B cell (primary cell): ENCODE data around the gene CACNG4. TPM values are rescaled to one million over a fixed set of nuclear protein-coding genes. Genes with fewer than 3 reads are reported as not detected.

Source experiments
- ATAC-seq: fragments of 200-7000 bp; cut with Tn5 transposase; one replicate; pipeline ENCODE4 v1.10.0; 2021; ENCODE audit warnings: low read depth, mild to moderate bottlenecking, moderate number of reproducible peaks, moderate library complexity
- CTCF ChIA-PET: fragments of 350-600 bp; sonication (Branson Sonifier 250); formaldehyde crosslinking; loops from one replicate; lab custom pipeline; 2021; ENCODE audit warnings: antibody characterized with exemption, inconsistent platforms; lab: Charles Lee
- POLR2A ChIA-PET: fragments of 350-600 bp; sonication (Branson Sonifier 250); formaldehyde crosslinking; loops from one replicate; lab custom pipeline; 2021; ENCODE audit warnings: antibody characterized with exemption; lab: Charles Lee
- DNase-seq: peaks from one replicate; pipeline ENCODE4 v3.0.0; 2013
- H2AFZ ChIP-seq: 2 replicates; pipeline ENCODE4 v1.6.1; 2012; ENCODE audit warnings: mild to moderate bottlenecking, low read depth, low read length; ENCODE audit not compliant: insufficient read depth, poor library complexity, severe bottlenecking
- H3K27ac ChIP-seq, 2 donors: 1 replicate in 1 of 2; 2 replicates in 1 of 2; pipeline ENCODE4 v1.5.1; 2012 to 2013; ENCODE audit warnings: low read length in 2 of 2, mild to moderate bottlenecking in 2 of 2, moderate library complexity in 1 of 2
- H3K27me3 ChIP-seq, 4 experiments: fragments of 200-600 bp in 1 of 4; sonication (generic) in 1 of 4; replicated peaks in 1 of 4; 1 replicate in 2 of 4; 2 replicates in 2 of 4; pipeline versions ENCODE4 v1.6.1 to v1.7.0; 2013 to 2016; ENCODE audit warnings: low read length in 3 of 4, mild to moderate bottlenecking in 2 of 4, mixed read lengths in 1 of 4, moderate library complexity in 1 of 4; ENCODE audit not compliant: insufficient read depth in 4 of 4, control insufficient read depth in 3 of 4; ENCODE audit errors: control extremely low read depth in 1 of 4
- H3K36me3 ChIP-seq, 2 experiments: replicated peaks in 1 of 2; 1 replicate in 1 of 2; 2 replicates in 1 of 2; pipeline versions ENCODE4 v1.6.1 to v1.7.1; 2013; ENCODE audit warnings: low read length in 1 of 2; ENCODE audit not compliant: insufficient read depth in 2 of 2, control insufficient read depth in 1 of 2; ENCODE audit errors: control extremely low read depth in 1 of 2, extremely low read depth in 1 of 2
- H3K4me1 ChIP-seq, 2 donors: fragments of 200-600 bp in 1 of 2; sonication (generic) in 1 of 2; 1 replicate in 1 of 2; 2 replicates in 1 of 2; pipeline versions ENCODE4 v1.5.1 to v1.6.1; 2013 to 2017; ENCODE audit warnings: low read length in 2 of 2; ENCODE audit not compliant: control insufficient read depth in 2 of 2, insufficient read depth in 2 of 2
- H3K4me2 ChIP-seq: replicated peaks from 2 replicates; pipeline ENCODE3; 2012; ENCODE audit warnings: mild to moderate bottlenecking, low read depth, low read length; ENCODE audit not compliant: poor library complexity, severe bottlenecking
- H3K4me3 ChIP-seq, 5 experiments: fragments of 200-600 bp in 1 of 5; sonication (generic) in 1 of 5; 1 replicate in 3 of 5; 2 replicates in 2 of 5; pipeline versions ENCODE4 v1.5.1 to v1.7.0; 2011 to 2016; ENCODE audit warnings: low read length in 4 of 5, mild to moderate bottlenecking in 4 of 5, low read depth in 2 of 5, control low read depth in 1 of 5, moderate library complexity in 1 of 5; ENCODE audit not compliant: insufficient read depth in 1 of 5; ENCODE audit errors: control extremely low read depth in 1 of 5, extremely low read depth in 1 of 5
- H3K79me2 ChIP-seq: fragments of 200-600 bp; sonication (generic); one replicate; pipeline ENCODE4 v1.6.0; 2016; ENCODE audit warnings: low read length; ENCODE audit not compliant: control insufficient read depth, insufficient read depth
- H3K9ac ChIP-seq: fragments of 200-600 bp; sonication (generic); 2 replicates; pipeline ENCODE4 v1.6.1; 2017; ENCODE audit warnings: mild to moderate bottlenecking, low read length, moderate library complexity
- H3K9me3 ChIP-seq, 3 donors: one replicate each; pipeline versions ENCODE4 v1.6.1 to v1.7.1; 2013; ENCODE audit warnings: low read length in 2 of 3; ENCODE audit not compliant: control insufficient read depth in 2 of 3, insufficient read depth in 1 of 3; ENCODE audit errors: control extremely low read depth in 1 of 3
- H4K20me1 ChIP-seq: 2 replicates; pipeline ENCODE4 v1.6.0; 2012; ENCODE audit warnings: mild to moderate bottlenecking, low read length; ENCODE audit not compliant: insufficient read depth, control insufficient read depth, poor library complexity, severe bottlenecking
- H3K27ac Mint-ChIP-seq: one replicate; pipeline ENCODE4 v1.8.0; 2021; ENCODE audit warnings: mixed read lengths
- H3K27me3 Mint-ChIP-seq: one replicate; pipeline ENCODE4 v1.8.0; 2021; ENCODE audit warnings: mixed read lengths
- H3K4me1 Mint-ChIP-seq: one replicate; pipeline ENCODE4 v1.8.0; 2021; ENCODE audit warnings: mixed read lengths
- H3K4me3 Mint-ChIP-seq: one replicate; pipeline ENCODE4 v1.8.0; 2021; ENCODE audit warnings: mixed read lengths
- H3K9me3 Mint-ChIP-seq: one replicate; pipeline ENCODE4 v1.8.0; 2022; ENCODE audit warnings: mixed read lengths; ENCODE audit not compliant: insufficient read depth
- EZH2 ChIP-seq: IDR thresholded peaks from 2 replicates; pipeline ENCODE4 v1.6.1; 2012; ENCODE audit warnings: borderline replicate concordance, low read depth, mild to moderate bottlenecking, moderate library complexity, low read length; ENCODE audit not compliant: insufficient read depth, poor library complexity, severe bottlenecking
- WGBS: methylation state at CpG from one replicate; pipeline ENCODE4 v1.1.5; 2013; ENCODE audit warnings: missing lambda C conversion rate; ENCODE audit not compliant: insufficient coverage; 5-methylcytosine and 5-hydroxymethylcytosine counted together
- intact Hi-C: fragments of 100-400 bp; cut with micrococcal nuclease; formaldehyde crosslinking; loops from one replicate; pipeline ENCODE4 v1.10.0; 2022
- polyA plus RNA-seq: library from polyadenylated mRNA; depleted of rRNA; stranded (reverse); fragments of >200 nt; gene quantifications from 2 replicates; pipeline ENCODE4 v1.2.3, GENCODE V29; 2012
- total RNA-seq, 2 donors: library from RNA; stranded (reverse); fragments of 120-200 nt in 1 of 2; gene quantifications; 1 replicate in 1 of 2; 2 replicates in 1 of 2; pipeline versions ENCODE4 v1.2.3 to v1.2.4, GENCODE V29; 2013 to 2022
- TF ChIP-seq, protein P1 (sequence below): fragments of 200-600 bp; IDR thresholded peaks from one replicate; pipeline ENCODE4 v1.8.0; 2022; ENCODE audit warnings: antibody characterized with exemption, mild to moderate bottlenecking

CACNG4 gene
- total and polyA plus RNA-seq, 2 donors (not counting 1 experiment from before 2014, with no cell fraction given): not detected

DNA sequence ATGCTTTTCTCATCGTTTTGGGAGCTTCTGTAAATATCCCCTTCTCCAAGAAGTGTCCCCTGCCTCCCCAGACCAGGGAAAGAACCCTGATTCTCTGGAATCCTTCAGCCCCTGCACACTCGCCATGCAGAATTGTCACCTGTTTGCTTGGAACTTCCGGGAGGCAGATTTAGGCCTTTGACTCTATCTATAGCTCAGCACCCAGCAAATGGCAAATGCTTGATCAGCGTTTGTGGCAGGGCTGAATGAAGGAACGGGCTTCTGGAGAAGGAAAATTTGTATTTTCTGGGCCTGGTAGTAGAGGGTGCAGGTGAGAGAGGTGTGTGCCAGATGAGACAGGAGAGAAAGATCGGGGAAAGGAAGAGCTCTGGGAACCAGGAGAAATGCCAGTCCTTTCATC, 18.3 kb upstream of the CACNG4 start:
- Mint-ChIP-seq H3K27me3 (peaks cover 46% of the 10 kb centered on the region), H3K4me1 (peaks cover 3% of the 10 kb centered on the region), H3K4me3 (no peak overlapping the region), H3K9me3 (no peaks in the 10 kb centered on the region), H3K27ac (no peak overlapping the region)
- 87% methylated on average over 6 of the region's 6 CpGs for WGBS
- H3K36me3 ChIP-seq: no peaks in the 10 kb centered on the region
- H3K4me2 ChIP-seq: no peak overlapping the region
- no peak for DNase-seq
- H3K4me3 ChIP-seq: no peak overlapping the region
- H3K9me3 ChIP-seq: peaks cover 0 to 13% (median 0%) of the 10 kb centered on the region in 3 donors
- H3K27ac ChIP-seq: no peak overlapping the region
- H4K20me1 ChIP-seq: no peaks in the 10 kb centered on the region
- intact Hi-C loops: no loop called here
- H3K79me2 ChIP-seq: no peaks in the 10 kb centered on the region
- H3K27me3 ChIP-seq: peaks cover 0 to 25% (median under 1%) of the 10 kb centered on the region in 4 experiments
- no peak overlapping the region for H3K9ac ChIP-seq
- ChIA-PET POLR2A (no interaction called here), CTCF (no interaction called here)
- no peaks in the 10 kb centered on the region for H3K4me1 ChIP-seq
- ATAC-seq: no peak
- TF ChIP-seq, protein P1, sequence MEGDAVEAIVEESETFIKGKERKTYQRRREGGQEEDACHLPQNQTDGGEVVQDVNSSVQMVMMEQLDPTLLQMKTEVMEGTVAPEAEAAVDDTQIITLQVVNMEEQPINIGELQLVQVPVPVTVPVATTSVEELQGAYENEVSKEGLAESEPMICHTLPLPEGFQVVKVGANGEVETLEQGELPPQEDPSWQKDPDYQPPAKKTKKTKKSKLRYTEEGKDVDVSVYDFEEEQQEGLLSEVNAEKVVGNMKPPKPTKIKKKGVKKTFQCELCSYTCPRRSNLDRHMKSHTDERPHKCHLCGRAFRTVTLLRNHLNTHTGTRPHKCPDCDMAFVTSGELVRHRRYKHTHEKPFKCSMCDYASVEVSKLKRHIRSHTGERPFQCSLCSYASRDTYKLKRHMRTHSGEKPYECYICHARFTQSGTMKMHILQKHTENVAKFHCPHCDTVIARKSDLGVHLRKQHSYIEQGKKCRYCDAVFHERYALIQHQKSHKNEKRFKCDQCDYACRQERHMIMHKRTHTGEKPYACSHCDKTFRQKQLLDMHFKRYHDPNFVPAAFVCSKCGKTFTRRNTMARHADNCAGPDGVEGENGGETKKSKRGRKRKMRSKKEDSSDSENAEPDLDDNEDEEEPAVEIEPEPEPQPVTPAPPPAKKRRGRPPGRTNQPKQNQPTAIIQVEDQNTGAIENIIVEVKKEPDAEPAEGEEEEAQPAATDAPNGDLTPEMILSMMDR: no peak
- TF ChIP-seq EZH2: no peak
- H2AFZ ChIP-seq: no peak overlapping the region

DNA sequence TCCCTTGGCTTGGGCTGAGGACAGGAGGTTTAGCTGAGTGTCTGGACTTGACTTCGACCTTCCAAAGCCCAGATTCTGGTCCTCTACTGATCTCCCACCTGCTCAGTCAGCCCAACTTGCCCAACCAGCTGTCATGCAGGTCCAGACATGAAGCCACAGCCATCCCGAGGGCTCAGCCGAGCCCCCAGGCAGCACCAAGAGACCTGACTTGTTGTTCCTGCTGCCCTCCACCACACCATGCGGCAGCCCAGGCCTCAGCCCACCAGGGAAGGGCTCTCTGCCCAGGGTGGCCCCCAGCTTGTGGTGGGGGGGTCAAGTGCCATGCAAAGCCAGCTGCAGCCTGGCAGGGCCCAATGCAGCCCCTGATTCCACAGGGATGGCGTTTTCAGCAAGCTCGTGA, 17.2 kb upstream of the CACNG4 start:
- no peak overlapping the region for H3K4me2 ChIP-seq
- TF ChIP-seq, protein P1: no peak
- no peak for TF ChIP-seq EZH2
- H3K4me3 ChIP-seq: no peak overlapping the region
- CTCF ChIA-PET: interaction anchor here (0.6 kb wide), 1 partner anchor 294 kb away, joined by 5 read pairs; no protein-coding TSS in a partner anchor
- intact Hi-C loops: no loop called here
- Mint-ChIP-seq H3K4me3 (no peak overlapping the region), H3K4me1 (peaks cover 3% of the 10 kb centered on the region), H3K27ac (no peak overlapping the region), H3K9me3 (no peaks in the 10 kb centered on the region), H3K27me3 (peaks cover 41% of the 10 kb centered on the region)
- no peaks in the 10 kb centered on the region for H3K36me3 ChIP-seq
- no peaks in the 10 kb centered on the region for H3K4me1 ChIP-seq
- WGBS: 91% methylated on average over 2 of the region's 6 CpGs
- peaks cover 0 to 23% (median 0%) of the 10 kb centered on the region in 4 experiments for H3K27me3 ChIP-seq
- no peak overlapping the region for H2AFZ ChIP-seq
- H3K79me2 ChIP-seq: no peaks in the 10 kb centered on the region
- H3K9me3 ChIP-seq: peaks cover 0 to 9% (median 0%) of the 10 kb centered on the region in 3 donors
- POLR2A ChIA-PET: no interaction called here
- ATAC-seq (no peak), DNase-seq (no peak)
- H4K20me1 ChIP-seq: no peaks in the 10 kb centered on the region
- no peak overlapping the region for H3K27ac ChIP-seq
- no peak overlapping the region for H3K9ac ChIP-seq
